GM19438 (cell line): ENCODE data around the gene GSDMA.
"Not testable (repeated sequence)": the region's sequence is repeated elsewhere in the genome, so short reads cannot be mapped to it uniquely, and the experiment has no call there.

Experiments
- ATAC-seq: cut with Tn5 transposase; IDR thresholded peaks from one replicate; pipeline ENCODE4 v1.9.1; 2021; ENCODE audit warnings: low read depth; ENCODE audit not compliant: unreplicated experiment

Gene GSDMA

DNA sequence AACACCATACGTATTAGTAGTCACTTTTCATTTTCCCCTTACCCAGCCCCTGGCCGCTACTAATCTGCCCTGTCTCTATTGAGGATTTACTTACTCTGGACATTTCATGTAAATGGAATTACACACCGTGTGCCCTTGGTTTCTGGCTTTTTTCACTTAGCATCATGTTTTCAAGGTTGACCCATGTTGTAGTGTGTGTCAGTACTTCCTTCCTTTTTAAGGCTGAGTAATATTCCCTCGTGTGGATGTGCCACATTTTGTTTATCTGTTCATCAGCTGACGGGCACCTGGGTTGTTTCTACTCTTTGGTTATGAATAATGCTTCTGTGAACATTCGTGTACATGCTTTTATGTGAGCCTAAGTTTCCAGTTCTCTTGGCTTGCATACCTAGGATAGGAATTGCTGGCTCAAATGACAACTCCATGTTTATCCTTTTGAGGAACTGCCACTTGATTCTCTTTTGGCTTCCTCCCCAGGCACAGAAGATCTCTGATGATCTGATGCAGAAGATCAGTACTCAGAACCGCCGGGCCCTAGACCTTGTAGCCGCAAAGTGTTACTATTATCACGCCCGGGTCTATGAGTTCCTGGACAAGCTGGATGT, 25.5 kb downstream of the GSDMA start:
- ATAC-seq = no peak

GRCh38 chr17:39994448-39994847, 31.6 kb downstream of the GSDMA start:
- ATAC-seq = no peak

- no peak for ATAC-seq
Measured at GRCh38 chr17:39995438-39995837, 32.6 kb downstream of the GSDMA start.

GRCh38 chr17:39996162-39996561, 33.4 kb downstream of the GSDMA start:
- ATAC-seq = no peak

GRCh38 chr17:39996800-39997199, 34.0 kb downstream of the GSDMA start:
- ATAC-seq = no peak

DNA sequence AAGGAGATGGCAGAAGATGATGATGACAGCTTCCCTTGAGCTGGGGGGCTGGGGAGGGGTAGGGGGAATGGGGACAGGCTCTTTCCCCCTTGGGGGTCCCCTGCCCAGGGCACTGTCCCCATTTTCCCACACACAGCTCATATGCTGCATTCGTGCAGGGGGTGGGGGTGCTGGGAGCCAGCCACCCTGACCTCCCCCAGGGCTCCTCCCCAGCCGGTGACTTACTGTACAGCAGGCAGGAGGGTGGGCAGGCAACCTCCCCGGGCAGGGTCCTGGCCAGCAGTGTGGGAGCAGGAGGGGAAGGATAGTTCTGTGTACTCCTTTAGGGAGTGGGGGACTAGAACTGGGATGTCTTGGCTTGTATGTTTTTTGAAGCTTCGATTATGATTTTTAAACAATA, 34.7 kb downstream of the GSDMA start:
- ATAC-seq = no peak

DNA sequence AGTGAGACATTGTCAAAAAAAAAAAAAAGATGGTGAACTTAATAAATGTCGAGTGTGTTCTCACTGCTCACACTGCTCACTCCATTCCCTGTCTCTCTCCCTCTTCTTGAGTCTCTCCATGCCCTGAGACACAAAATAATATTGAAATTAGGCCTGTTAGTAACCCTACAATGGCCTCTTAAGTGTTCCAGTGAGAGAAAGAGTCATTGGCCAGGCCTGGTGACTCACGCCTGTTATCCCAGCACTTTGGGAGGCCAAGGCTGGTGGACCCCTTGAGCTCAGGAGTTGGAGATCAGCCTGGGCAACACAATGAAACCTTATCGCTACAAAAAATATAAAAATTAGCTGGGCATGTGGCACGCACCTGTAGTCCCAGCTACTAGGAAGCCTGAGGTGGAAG, 36.3 kb downstream of the GSDMA start:
- ATAC-seq = no peak

DNA sequence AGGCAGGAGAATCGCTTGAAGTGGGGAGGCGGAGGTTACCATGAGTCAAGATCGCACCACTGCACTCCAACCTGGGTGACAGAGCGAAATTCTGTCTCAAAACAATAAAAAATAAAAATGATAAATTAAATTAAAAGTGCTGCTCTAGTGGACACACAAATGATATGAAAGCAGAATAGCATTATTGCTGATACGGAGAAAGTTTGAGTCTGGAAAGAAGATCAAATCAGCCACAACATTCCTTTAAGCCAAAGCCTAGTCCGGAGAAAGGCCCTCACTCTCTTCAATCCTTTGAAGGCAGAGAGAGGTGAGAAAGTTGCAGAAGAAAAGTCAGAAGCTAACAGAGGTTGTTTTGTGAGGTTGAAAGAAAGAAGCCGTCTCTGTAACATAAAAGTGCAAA, 37.4 kb downstream of the GSDMA start:
- ATAC-seq = no peak

GRCh38 chr17:40001335-40001734, 38.5 kb downstream of the GSDMA start:
- ATAC-seq = not testable (repeated sequence)

- no peak for ATAC-seq
Measured at GRCh38 chr17:40004072-40004471, 41.3 kb downstream of the GSDMA start.

DNA sequence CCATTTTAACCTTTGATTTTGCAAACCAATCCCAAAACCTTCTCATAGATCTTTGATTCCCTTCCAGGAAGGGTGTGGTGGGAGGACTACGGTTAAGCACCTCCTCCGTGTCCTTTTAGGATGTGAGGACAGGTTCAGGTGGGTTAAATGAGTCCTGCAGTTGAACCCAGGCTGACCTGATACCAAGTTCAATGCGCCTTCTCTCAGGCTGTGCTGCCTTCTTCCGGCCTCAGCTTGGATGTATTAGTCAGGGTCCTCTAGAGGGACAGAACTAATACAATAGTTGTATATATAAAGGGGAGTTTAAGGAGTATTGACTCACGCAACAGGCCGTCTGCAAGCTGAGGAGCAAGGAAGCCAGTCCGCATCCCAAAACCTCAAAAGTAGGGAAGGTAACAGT, 41.9 kb downstream of the GSDMA start:
- no peak for ATAC-seq

- ATAC-seq = no peak
Measured at GRCh38 chr17:40005520-40005919, 42.7 kb downstream of the GSDMA start.

DNA sequence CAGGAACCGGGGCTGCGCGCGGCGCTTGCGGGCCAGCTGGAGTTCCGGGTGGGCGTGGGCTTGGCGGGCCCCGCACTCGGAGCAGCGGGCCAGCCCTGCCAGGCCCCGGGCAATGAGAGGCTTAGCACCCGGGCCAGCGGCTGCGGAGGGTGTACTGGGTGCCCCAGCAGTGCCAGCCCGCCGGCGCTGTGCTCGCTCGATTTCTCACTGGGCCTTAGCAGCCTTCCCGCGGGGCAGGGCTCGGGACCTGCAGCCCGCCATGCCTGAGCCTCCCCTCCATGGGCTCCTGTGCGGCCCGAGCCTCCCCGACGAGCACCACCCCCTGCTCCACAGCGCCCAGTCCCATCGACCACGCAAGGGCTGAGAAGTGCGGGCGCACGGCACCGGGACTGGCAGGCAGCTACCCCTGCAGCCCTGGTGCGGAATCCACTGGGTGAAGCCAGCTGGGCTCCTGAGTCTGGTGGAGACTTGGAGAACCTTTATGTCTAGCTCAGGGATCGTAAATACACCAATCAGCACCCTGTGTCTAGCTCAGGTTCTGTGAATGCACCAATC, 48.2 kb downstream of the GSDMA start:
- not testable (repeated sequence) for ATAC-seq

GRCh38 chr17:40012017-40012647, 49.3 kb downstream of the GSDMA start:
- not testable (repeated sequence) for ATAC-seq

GRCh38 chr17:40014375-40014980, 51.7 kb downstream of the GSDMA start:
- ATAC-seq = no peak

GRCh38 chr17:40015005-40015997, 52.5 kb downstream of the GSDMA start, which contains the start of gene CSF3:
Gene CSF3 (plus strand): TSS chr17:40015440. CDS start chr17:40015475, 35 bp downstream.
- ATAC-seq = no peak

DNA sequence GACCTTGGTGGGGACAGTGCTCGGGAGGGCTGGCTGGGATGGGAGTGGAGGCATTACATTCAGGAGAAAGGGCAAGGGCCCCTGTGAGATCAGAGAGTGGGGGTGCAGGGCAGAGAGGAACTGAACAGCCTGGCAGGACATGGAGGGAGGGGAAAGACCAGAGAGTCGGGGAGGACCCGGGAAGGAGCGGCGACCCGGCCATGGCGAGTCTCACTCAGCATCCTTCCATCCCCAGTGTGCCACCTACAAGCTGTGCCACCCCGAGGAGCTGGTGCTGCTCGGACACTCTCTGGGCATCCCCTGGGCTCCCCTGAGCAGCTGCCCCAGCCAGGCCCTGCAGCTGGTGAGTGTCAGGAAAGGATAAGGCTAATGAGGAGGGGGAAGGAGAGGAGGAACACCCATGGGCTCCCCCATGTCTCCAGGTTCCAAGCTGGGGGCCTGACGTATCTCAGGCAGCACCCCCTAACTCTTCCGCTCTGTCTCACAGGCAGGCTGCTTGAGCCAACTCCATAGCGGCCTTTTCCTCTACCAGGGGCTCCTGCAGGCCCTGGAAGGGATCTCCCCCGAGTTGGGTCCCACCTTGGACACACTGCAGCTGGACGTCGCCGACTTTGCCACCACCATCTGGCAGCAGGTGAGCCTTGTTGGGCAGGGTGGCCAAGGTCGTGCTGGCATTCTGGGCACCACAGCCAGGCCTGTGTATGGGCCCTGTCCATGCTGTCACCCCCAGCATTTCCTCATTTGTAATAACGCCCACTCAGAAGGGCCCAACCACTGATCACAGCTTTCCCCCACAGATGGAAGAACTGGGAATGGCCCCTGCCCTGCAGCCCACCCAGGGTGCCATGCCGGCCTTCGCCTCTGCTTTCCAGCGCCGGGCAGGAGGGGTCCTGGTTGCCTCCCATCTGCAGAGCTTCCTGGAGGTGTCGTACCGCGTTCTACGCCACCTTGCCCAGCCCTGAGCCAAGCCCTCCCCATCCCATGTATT, 53.5 kb downstream of the GSDMA start:
- ATAC-seq = no peak

DNA sequence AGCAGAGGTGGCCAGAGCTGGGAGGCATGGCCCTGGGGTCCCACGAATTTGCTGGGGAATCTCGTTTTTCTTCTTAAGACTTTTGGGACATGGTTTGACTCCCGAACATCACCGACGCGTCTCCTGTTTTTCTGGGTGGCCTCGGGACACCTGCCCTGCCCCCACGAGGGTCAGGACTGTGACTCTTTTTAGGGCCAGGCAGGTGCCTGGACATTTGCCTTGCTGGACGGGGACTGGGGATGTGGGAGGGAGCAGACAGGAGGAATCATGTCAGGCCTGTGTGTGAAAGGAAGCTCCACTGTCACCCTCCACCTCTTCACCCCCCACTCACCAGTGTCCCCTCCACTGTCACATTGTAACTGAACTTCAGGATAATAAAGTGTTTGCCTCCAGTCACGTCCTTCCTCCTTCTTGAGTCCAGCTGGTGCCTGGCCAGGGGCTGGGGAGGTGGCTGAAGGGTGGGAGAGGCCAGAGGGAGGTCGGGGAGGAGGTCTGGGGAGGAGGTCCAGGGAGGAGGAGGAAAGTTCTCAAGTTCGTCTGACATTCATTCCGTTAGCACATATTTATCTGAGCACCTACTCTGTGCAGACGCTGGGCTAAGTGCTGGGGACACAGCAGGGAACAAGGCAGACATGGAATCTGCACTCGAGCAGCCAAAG, 54.7 kb downstream of the GSDMA start:
- ATAC-seq = no peak
